Measurements from ENCODE around the gene ATRIP.
A peak's percentile ranks its signal among the peaks of the same experiment; 100 is the strongest.

ATRIP gene

DNA sequence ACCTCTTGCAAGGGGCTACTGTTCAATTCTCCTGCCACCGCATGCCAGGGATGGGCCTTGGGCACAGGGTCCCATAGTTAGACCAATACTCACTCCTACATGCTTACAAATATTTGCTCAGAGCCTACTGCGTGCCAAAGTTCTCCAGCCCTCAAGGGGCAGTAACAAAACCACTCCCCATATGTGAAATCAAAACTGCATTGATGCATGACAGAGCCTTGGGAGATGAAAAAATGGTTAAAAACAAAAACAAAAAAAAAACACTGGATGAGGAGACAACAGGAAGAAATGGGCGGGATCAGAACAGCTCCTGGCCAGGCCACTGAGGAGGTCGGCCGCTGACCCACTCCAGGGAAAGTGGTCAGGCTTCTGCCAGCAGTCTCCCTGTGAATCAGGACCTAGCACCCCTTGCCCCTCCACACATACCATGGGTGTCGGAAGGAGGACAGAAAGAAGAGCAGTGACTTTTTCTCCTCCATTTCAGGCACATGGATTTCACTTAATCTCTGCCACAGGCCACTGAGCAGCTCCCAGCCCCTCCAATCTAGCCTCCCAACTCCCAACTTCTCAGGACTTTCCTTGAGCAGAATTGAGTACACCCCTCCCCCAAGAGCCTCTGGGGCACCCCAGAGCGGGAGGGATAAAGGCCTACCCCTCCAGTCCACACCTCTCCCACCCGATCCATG, 19.4 kb upstream of the ATRIP start:
- Histone ChIP-seq H4K8ac (ENCODE audit: low read length) (no peak overlapping the region), H2BK12ac (ENCODE audit: low read length in 2 of 2) (no peak overlapping the region), H3K4me3 (ENCODE audit: insufficient read depth in 1 of 2, low read depth in 1 of 2, low read length in 2 of 2) (peak overlapping the region in 1 of 2 experiments; percentile 79), H2BK120ac (ENCODE audit: low read depth, low read length) (no peak overlapping the region), H3K9me3 (ENCODE audit: control insufficient read depth, low read length) (no peaks in the 10 kb centered on the region), H3K14ac (ENCODE audit: low read length in 2 of 2) (no peak overlapping the region), H3K79me1 (replicated peaks; ENCODE audit: low read length, poor library complexity, severe bottlenecking) (peaks cover 49% of the 10 kb centered on the region), H3K4me2 (ENCODE audit: low read length, poor library complexity, severe bottlenecking) (no peak overlapping the region), H3K23ac (ENCODE audit: low read length in 2 of 2) (no peak overlapping the region), H3K36me3 (ENCODE audit: control insufficient read depth in 1 of 2, insufficient read depth in 2 of 2, low read depth in 1 of 2, low read length in 2 of 2) (peaks cover 5 to 40% of the 10 kb centered on the region in 2 experiments), H2BK15ac (ENCODE audit: low read depth, poor library complexity, severe bottlenecking) (no peak overlapping the region), H3K4me1 (ENCODE audit: control insufficient read depth, insufficient read depth, low read depth, low read length) (peaks cover 54% of the 10 kb centered on the region), H2BK5ac (ENCODE audit: low read depth, low read length, poor library complexity, severe bottlenecking) (no peak overlapping the region), H4K91ac (ENCODE audit: low read length) (no peak overlapping the region), H3K4ac (ENCODE audit: low read depth in 1 of 2, low read length in 2 of 2) (peak overlapping the region in 1 of 2 experiments; percentile 42), H3K18ac (ENCODE audit: low read depth in 1 of 2, low read length in 2 of 2) (no peak overlapping the region), H3K27me3 (ENCODE audit: control insufficient read depth in 1 of 2, insufficient read depth in 1 of 2, low read length in 2 of 2) (no peaks in the 10 kb centered on the region), H3K27ac (ENCODE audit: low read length, poor library complexity, severe bottlenecking) (no peak overlapping the region), H3K9ac (ENCODE audit: low read length) (peak overlapping the region; percentile 80), H2AK5ac (ENCODE audit: low read length, severe bottlenecking) (no peak overlapping the region), H2AFZ (ENCODE audit: low read depth, low read length) (no peak overlapping the region)
- 85% methylated on average over 7 of the region's 8 CpGs for WGBS
- DNase-seq: no peak

DNA sequence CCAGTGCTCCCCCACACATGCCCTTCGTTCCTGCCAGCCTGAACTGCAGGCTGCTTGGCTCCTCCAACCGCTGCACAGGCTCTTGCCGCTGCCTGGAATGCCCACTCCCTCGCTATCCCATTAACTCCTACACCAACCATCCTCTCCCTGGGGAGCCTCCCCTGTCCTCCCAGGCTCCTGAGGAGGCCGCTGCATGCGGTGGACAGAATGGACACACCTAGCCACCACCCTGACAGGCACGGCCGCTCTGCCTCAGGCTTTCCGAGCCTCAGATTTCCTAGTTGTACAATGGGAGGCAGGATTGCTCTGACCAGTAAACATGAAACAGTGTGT, 18.9 kb upstream of the ATRIP start:
- H3K23ac ChIP-seq (ENCODE audit: low read length in 2 of 2): no peak overlapping the region
- H3K14ac ChIP-seq (ENCODE audit: low read length in 2 of 2): no peak overlapping the region
- no peaks in the 10 kb centered on the region for H3K27me3 ChIP-seq (ENCODE audit: control insufficient read depth in 1 of 2, insufficient read depth in 1 of 2, low read length in 2 of 2)
- H2BK120ac ChIP-seq (ENCODE audit: low read depth, low read length): no peak overlapping the region
- H3K4ac ChIP-seq (ENCODE audit: low read depth in 1 of 2, low read length in 2 of 2): peak overlapping the region in 1 of 2 experiments; percentile 42
- H3K9ac ChIP-seq (ENCODE audit: low read length): peak overlapping the region; percentile 80
- no peak overlapping the region for H3K18ac ChIP-seq (ENCODE audit: low read depth in 1 of 2, low read length in 2 of 2)
- H3K4me3 ChIP-seq (ENCODE audit: insufficient read depth in 1 of 2, low read depth in 1 of 2, low read length in 2 of 2): peak overlapping the region in 1 of 2 experiments; percentile 79
- H2BK15ac ChIP-seq (ENCODE audit: low read depth, poor library complexity, severe bottlenecking): no peak overlapping the region
- peaks cover 44% of the 10 kb centered on the region for H3K79me1 ChIP-seq (replicated peaks; ENCODE audit: low read length, poor library complexity, severe bottlenecking)
- H3K4me2 ChIP-seq (ENCODE audit: low read length, poor library complexity, severe bottlenecking): no peak overlapping the region
- DNase-seq: no peak
- peaks cover 10 to 40% of the 10 kb centered on the region in 2 experiments for H3K36me3 ChIP-seq (ENCODE audit: control insufficient read depth in 1 of 2, insufficient read depth in 2 of 2, low read depth in 1 of 2, low read length in 2 of 2)
- no peak overlapping the region for H2BK5ac ChIP-seq (ENCODE audit: low read depth, low read length, poor library complexity, severe bottlenecking)
- peaks cover 58% of the 10 kb centered on the region for H3K4me1 ChIP-seq (ENCODE audit: control insufficient read depth, insufficient read depth, low read depth, low read length)
- no peak overlapping the region for H2BK12ac ChIP-seq (ENCODE audit: low read length in 2 of 2)
- whole genome bisulfite sequencing: 90% methylated on average over 9 of the region's 9 CpGs
- no peaks in the 10 kb centered on the region for H3K9me3 ChIP-seq (ENCODE audit: control insufficient read depth, low read length)
- H3K27ac ChIP-seq (ENCODE audit: low read length, poor library complexity, severe bottlenecking): no peak overlapping the region
- H4K8ac ChIP-seq (ENCODE audit: low read length): no peak overlapping the region
- no peak overlapping the region for H2AFZ ChIP-seq (ENCODE audit: low read depth, low read length)
- H2AK5ac ChIP-seq (ENCODE audit: low read length, severe bottlenecking): peak overlapping the region; percentile 18
- no peak overlapping the region for H4K91ac ChIP-seq (ENCODE audit: low read length)

DNA sequence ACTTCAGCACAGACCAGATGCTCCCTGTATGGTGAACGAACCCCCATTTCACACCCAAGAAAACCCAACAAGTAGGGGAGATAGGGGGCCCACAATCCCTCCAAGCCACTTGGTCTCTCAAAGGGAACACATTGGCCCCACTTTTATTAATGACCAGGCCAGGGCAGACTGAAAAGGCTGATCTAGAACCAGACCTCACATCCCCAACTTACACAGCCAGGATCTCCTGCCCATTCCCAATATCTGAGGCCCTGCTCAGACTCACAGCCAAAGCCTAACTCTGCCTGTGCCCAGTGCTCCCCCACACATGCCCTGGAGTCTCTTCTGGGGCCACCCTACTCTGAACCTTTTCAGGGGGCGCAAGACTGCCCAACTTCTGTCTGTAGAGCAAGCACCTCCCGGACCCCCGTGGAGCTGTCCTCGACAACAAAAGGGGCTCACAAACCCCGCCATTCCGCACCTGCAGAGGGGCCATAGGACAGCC, 18.4 kb upstream of the ATRIP start:
- Histone ChIP-seq H4K8ac (ENCODE audit: low read length) (no peak overlapping the region), H2AK5ac (ENCODE audit: low read length, severe bottlenecking) (peak overlapping the region; percentile 18), H3K9me3 (ENCODE audit: control insufficient read depth, low read length) (no peaks in the 10 kb centered on the region), H3K4ac (ENCODE audit: low read depth in 1 of 2, low read length in 2 of 2) (no peak overlapping the region), H3K4me1 (ENCODE audit: control insufficient read depth, insufficient read depth, low read depth, low read length) (peaks cover 61% of the 10 kb centered on the region), H2BK12ac (ENCODE audit: low read length in 2 of 2) (no peak overlapping the region), H4K91ac (ENCODE audit: low read length) (no peak overlapping the region), H3K79me1 (replicated peaks; ENCODE audit: low read length, poor library complexity, severe bottlenecking) (peaks cover 42% of the 10 kb centered on the region), H3K27ac (ENCODE audit: low read length, poor library complexity, severe bottlenecking) (peak overlapping the region; percentile 55), H3K27me3 (ENCODE audit: control insufficient read depth in 1 of 2, insufficient read depth in 1 of 2, low read length in 2 of 2) (no peaks in the 10 kb centered on the region), H3K4me3 (ENCODE audit: insufficient read depth in 1 of 2, low read depth in 1 of 2, low read length in 2 of 2) (peak overlapping the region; percentile 72 to 79), H3K9ac (ENCODE audit: low read length) (peak overlapping the region; percentile 80), H3K14ac (ENCODE audit: low read length in 2 of 2) (no peak overlapping the region), H3K36me3 (ENCODE audit: control insufficient read depth in 1 of 2, insufficient read depth in 2 of 2, low read depth in 1 of 2, low read length in 2 of 2) (peaks cover 15 to 40% of the 10 kb centered on the region in 2 experiments), H2BK120ac (ENCODE audit: low read depth, low read length) (no peak overlapping the region), H2AFZ (ENCODE audit: low read depth, low read length) (no peak overlapping the region), H3K18ac (ENCODE audit: low read depth in 1 of 2, low read length in 2 of 2) (no peak overlapping the region), H3K23ac (ENCODE audit: low read length in 2 of 2) (no peak overlapping the region), H3K4me2 (ENCODE audit: low read length, poor library complexity, severe bottlenecking) (peak overlapping the region; percentile 86), H2BK5ac (ENCODE audit: low read depth, low read length, poor library complexity, severe bottlenecking) (peak overlapping the region; percentile 0), H2BK15ac (ENCODE audit: low read depth, poor library complexity, severe bottlenecking) (no peak overlapping the region)
- WGBS: 67% methylated on average over 7 of the region's 7 CpGs
- no peak for DNase-seq

DNA sequence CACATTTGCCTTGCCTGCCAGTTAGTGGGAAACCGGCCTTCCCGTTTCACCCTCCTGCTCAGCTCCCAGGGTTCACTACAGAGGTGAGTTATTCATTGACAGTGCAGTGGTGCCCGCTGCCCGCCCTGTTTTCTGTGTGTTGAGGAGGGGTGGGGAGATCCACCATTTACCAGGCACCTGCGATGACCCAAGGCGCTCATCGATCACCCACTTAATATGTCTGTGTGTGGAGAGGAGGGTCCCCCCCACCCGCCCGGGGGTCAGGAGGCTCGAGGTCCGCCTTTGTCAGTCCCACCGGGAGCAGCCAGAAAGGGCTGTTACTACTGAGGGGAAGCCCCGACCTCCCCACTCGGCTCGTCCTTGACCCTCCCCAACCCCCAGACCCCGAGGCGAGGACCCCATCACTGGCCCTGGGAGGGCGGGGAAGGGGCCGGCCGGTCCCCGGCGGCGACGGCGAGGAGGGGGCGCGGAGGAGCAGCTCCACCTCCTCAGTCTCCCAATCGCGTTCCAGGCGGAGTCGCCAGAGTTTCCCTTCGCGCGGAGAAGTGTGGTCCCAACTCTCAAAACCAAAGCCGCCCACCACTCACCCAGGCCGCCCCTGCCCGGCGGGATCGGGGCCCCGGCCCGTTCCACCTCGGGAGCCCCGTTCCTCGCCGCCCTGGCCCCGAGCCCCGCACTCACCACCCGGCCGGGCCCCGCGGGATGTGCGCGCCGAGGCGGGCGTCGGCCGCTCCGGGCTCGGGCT, 17.8 kb upstream of the ATRIP start:
- Histone ChIP-seq H3K4me1 (ENCODE audit: control insufficient read depth, insufficient read depth, low read depth, low read length) (peaks cover 67% of the 10 kb centered on the region), H2BK120ac (ENCODE audit: low read depth, low read length) (peak overlapping the region; percentile 71)
- WGBS: 2% methylated on average over 46 of the region's 60 CpGs

More for the DNA sequence above, 17.8 kb upstream of the ATRIP start:
- Histone ChIP-seq H2AFZ (ENCODE audit: low read depth, low read length) (peak overlapping the region; percentile 21), H3K14ac (ENCODE audit: low read length in 2 of 2) (no peak overlapping the region), H3K36me3 (ENCODE audit: control insufficient read depth in 1 of 2, insufficient read depth in 2 of 2, low read depth in 1 of 2, low read length in 2 of 2) (peaks cover 20 to 40% of the 10 kb centered on the region in 2 experiments), H2BK12ac (ENCODE audit: low read length in 2 of 2) (no peak overlapping the region), H2AK5ac (ENCODE audit: low read length, severe bottlenecking) (no peak overlapping the region), H3K4me3 (ENCODE audit: insufficient read depth in 1 of 2, low read depth in 1 of 2, low read length in 2 of 2) (peak overlapping the region; percentile 72 to 79), H4K8ac (ENCODE audit: low read length) (peak overlapping the region; percentile 81), H3K18ac (ENCODE audit: low read depth in 1 of 2, low read length in 2 of 2) (peak overlapping the region; percentile 56 to 84), H3K9ac (ENCODE audit: low read length) (peak overlapping the region; percentile 80), H3K27me3 (ENCODE audit: control insufficient read depth in 1 of 2, insufficient read depth in 1 of 2, low read length in 2 of 2) (no peaks in the 10 kb centered on the region), H2BK5ac (ENCODE audit: low read depth, low read length, poor library complexity, severe bottlenecking) (no peak overlapping the region), H3K9me3 (ENCODE audit: control insufficient read depth, low read length) (no peaks in the 10 kb centered on the region), H3K23ac (ENCODE audit: low read length in 2 of 2) (no peak overlapping the region), H2BK15ac (ENCODE audit: low read depth, poor library complexity, severe bottlenecking) (no peak overlapping the region), H3K79me1 (replicated peaks; ENCODE audit: low read length, poor library complexity, severe bottlenecking) (peaks cover 38% of the 10 kb centered on the region), H3K4me2 (ENCODE audit: low read length, poor library complexity, severe bottlenecking) (peak overlapping the region; percentile 86), H4K91ac (ENCODE audit: low read length) (peak overlapping the region; percentile 52), H3K27ac (ENCODE audit: low read length, poor library complexity, severe bottlenecking) (peak overlapping the region; percentile 39), H3K4ac (ENCODE audit: low read depth in 1 of 2, low read length in 2 of 2) (peak overlapping the region; percentile 21 to 42)
- peak; percentile 51 for DNase-seq
